ENCODE data around the gene RYK. TPM values are rescaled to one million over a fixed set of nuclear protein-coding genes. Genes with fewer than 3 reads are reported as not detected.
"Not testable (repeated sequence)": the region's sequence is repeated elsewhere in the genome, so short reads cannot be mapped to it uniquely, and the experiment has no call there.

The RYK gene
- total RNA-seq, 1 donor from 2014 or later, result 136 TPM

- DNase-seq, result no peak
These were observed 3.0 kb upstream of the RYK start for GRCh38 chr3:134253475-134254226.

DNA sequence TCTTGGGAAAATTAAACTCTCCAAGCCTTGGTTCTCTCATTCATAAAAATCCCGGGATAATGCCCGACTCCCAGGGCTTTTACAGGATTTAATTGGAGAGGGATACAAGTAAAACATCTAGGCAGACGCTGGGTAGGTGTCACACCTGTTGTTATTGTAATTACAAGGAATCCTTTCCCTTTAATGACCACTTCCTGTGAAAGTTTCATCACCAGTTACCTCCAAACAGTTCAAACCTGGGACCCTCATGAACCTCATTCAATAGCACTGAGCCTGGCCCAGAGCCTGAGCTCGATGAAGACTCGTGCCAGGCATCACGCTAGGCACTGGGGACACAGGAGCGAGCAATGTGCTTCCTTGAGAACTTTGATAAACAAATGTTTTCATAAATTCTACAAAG lies 2.1 kb upstream of the RYK start:
- no peak for DNase-seq

GRCh38 chr3:134251731-134252391 lies 1.2 kb upstream of the RYK start:
- no peak for DNase-seq

DNA sequence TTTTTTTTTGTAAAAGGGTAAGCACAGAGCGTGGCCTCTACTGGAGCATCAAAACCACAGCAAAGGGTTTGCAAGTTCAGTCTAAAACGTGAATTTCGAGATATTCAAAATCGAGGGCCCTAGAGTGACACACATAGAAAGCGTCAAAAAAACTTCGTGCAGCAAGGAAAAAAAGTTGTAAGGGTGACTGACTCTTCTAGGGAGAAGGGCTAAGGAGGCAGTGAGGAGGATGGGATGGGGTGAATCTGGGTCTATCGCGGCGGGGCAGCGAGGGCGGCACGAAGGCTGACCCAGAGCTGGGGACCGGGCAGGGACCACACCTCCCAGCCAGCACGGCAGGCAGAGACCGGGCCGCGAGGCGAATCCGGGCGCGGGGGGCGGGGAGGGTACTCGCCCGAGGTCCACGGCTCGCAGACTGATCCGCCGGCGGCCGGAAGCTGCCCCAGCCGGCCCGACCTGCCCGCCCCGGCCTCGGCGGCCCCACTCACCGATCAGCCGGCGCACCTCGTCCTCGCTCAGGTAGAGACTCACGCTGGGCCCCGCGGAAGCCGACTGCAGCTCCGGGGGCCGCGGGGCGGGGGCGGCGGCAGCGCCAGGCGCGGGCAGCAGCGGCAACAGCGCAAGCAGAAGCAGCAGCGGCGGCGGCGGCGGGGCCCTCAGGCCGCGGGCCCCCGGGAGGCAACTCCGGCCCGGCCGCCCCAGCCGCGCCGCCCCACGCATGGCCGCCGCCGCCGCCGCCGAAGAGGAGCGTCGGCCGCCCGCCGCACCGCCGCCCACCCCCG lies 533 bp downstream of the RYK start:
- DNase-seq, result peak; percentile 29

DNA sequence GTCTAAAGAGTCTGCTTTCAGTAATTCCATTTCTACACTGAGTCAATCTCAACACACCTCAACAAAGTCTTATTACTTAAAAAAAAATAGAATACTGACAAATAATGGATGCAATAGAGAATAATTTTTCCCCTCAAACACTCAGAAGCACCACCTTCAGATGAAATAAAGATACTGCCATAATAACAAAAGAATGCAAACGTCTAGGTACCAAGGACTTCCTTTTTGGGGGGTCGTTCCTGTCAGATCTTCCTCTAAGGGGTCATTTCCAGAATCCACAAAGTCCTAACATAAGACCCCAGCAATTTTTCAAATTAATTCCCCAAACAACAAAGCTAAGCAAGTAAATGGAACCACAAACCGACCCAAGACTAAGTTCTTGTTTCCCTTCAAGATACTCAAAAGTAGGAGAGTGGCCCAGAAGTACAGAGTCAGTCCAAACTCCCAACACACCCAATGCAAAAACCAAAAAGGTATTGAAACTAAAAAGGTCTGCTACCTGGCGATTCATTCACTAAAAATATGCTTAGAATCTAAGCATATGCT lies 1.3 kb downstream of the RYK start:
- no peak for DNase-seq

GRCh38 chr3:134244921-134245320 lies 5.7 kb downstream of the RYK start:
- no peak for DNase-seq

- no peak for DNase-seq
These were observed 7.7 kb downstream of the RYK start for GRCh38 chr3:134242649-134243617.

- DNase-seq, result no peak
These were observed 11.1 kb downstream of the RYK start for GRCh38 chr3:134239538-134239937.

GRCh38 chr3:134237454-134238145 lies 13.1 kb downstream of the RYK start:
- no peak for DNase-seq

DNA sequence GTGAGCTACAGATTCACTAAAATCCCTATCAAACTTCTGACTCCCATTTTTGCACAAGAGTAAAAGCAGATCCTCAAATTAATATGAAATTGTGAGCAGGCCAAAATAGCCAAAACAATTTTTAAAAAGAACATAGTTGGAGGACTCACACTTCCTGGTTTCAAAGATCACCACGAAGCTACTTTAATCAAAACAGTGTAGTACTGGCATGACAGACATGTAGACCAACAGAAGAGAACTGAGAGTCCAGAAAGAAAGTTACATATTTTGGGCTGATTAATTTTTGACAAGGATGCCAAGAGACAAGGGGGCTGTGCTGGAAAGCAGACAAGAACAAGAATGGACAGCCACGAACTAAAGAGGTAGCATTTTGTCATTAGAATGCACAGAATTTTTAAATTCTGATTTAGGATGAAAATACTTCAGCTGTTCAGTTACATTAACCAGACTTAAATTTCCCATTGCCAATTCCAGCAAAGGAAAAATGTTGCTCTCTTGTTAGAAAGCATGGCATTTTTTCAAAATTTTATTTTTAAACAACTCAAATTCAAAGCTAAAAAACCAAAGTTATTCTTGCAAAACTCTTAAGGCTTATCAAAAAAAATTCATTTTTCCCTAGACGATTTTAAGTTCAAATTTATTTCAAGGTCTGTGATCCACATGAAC lies 14.0 kb downstream of the RYK start:
- no peak for DNase-seq

GRCh38 chr3:134235577-134236076 lies 15.0 kb downstream of the RYK start:
- DNase-seq, result no peak

- no peak for DNase-seq
These were observed 17.7 kb downstream of the RYK start for GRCh38 chr3:134232951-134233350.

- DNase-seq, result no peak
These were observed 18.5 kb downstream of the RYK start for GRCh38 chr3:134232151-134232550.

DNA sequence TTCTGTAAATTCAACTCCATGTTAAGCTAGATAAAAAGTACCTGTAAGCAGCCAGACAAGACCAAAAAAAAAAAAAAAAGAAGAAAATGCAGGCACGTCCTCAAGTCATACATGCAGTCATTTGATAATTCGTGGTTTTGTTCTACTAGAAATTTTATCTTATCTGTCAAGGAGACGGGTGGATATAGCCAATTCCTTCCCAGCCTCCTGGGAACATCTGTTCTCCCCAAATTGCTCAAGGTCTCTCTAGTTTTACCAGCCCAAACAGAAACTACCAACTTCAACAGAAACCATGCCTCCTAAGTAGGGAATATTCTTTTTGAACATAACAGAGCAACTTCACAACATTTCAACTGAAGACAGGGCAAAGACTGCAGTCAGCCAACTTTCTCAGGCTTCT lies 19.5 kb downstream of the RYK start:
- no peak for DNase-seq

DNA sequence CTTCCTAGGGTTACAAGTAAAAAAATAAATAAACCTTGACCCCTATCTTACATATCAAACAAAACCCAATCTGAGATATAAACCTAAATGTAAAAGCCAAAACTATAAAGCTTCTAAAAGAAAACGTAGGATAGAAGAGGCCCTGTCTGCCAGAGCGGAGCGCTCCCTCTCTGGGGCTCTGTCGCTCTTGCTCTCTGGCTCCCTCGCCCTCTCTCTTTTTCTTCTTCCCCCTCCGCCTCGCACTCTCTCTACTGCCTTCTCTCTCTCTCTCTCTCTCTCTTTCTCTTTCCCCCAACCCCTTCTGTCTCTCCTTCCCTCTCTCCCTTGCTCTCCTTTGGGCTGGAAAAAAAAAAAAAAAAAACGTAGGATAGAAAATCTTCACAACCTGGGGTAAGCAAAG lies 21.6 kb downstream of the RYK start:
- no peak for DNase-seq

DNA sequence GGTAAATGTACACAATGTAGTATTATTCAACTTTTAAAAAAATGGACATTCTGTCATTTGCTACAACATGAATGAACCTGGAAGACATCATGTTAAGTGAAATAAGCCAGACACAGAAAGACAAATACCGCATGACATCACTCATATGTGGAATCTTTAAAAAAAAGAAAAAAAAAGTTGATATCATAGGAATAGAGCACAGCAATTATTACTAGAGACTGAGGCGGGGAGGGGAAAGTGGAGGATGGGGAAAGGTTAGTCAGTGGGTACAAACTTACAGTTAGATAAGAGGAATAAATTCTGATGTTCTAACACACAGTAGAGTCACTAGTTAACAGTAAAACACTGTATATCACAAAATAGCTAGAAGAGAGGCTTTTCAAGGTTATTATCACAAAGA lies 22.2 kb downstream of the RYK start:
- DNase-seq, result no peak

- DNase-seq, result no peak
These were observed 22.6 kb downstream of the RYK start for GRCh38 chr3:134228035-134228434.

- DNase-seq, result not testable (repeated sequence)
These were observed 25.9 kb downstream of the RYK start for GRCh38 chr3:134224796-134225156.

DNA sequence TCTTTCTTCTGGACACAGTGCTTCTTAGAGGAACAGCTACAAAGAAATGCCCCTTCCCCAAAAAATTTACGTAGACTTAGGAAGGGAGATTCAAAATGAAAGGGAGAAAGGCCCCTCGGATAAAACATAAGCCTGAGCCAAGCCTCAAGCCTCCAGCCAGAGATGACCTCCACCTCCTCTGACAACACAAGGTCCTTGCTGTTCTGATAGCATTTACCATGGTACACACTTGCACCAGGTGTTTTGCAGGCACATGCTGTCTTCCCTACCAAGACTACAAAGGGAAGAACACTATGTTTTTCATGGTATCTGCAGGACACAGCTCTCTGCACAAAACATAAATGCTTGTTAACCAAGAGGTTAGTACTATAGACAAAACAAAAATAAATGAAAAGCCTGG lies 27.8 kb downstream of the RYK start:
- DNase-seq, result no peak

- no peak for DNase-seq
These were observed 33.8 kb downstream of the RYK start for GRCh38 chr3:134216851-134217250.
